Measurements from ENCODE around the gene EIF3L.

DNA sequence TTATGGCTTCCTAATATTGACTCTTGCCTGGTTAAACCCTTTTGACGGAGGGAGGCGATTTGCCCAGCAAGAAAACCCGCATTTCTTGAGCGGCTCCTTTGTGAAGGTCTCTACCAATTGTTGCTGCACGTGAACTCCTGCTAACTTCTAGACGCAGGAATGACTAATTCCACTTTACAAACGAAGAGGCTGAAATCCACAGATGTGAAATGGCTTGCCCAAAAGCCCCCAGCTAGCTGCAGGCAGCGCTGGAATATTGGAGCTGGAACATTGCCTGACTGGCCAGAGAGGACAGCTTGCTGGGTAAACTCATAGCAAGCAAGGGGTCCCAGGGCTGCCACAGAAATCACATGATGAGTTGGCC, 40.9 kb upstream of the EIF3L start:
- TF ChIP-seq, protein P1, sequence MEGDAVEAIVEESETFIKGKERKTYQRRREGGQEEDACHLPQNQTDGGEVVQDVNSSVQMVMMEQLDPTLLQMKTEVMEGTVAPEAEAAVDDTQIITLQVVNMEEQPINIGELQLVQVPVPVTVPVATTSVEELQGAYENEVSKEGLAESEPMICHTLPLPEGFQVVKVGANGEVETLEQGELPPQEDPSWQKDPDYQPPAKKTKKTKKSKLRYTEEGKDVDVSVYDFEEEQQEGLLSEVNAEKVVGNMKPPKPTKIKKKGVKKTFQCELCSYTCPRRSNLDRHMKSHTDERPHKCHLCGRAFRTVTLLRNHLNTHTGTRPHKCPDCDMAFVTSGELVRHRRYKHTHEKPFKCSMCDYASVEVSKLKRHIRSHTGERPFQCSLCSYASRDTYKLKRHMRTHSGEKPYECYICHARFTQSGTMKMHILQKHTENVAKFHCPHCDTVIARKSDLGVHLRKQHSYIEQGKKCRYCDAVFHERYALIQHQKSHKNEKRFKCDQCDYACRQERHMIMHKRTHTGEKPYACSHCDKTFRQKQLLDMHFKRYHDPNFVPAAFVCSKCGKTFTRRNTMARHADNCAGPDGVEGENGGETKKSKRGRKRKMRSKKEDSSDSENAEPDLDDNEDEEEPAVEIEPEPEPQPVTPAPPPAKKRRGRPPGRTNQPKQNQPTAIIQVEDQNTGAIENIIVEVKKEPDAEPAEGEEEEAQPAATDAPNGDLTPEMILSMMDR (IDR thresholded peaks at IDR 0.05), result no peak
- no peak for TF ChIP-seq POLR2A (IDR thresholded peaks at IDR 0.05)
